KMS-11 (cell line): ENCODE results near the gene FHIT.

Source experiments
- H2AFZ ChIP-seq: fragments of 200-600 bp; sonication (generic); 2 replicates; pipeline ENCODE4 v1.6.1; 2016; ENCODE audit warnings: antibody characterized with exemption, mixed run types, low read depth
- H3K27ac ChIP-seq: fragments of 200-600 bp; sonication (generic); 2 replicates; pipeline ENCODE4 v1.6.1; 2016; ENCODE audit warnings: mild to moderate bottlenecking, mixed run types
- H3K27me3 ChIP-seq: fragments of 200-600 bp; sonication (generic); 2 replicates; pipeline ENCODE4 v1.6.1; 2017; ENCODE audit warnings: mild to moderate bottlenecking, low read depth, mixed run types, moderate library complexity; ENCODE audit not compliant: insufficient read depth
- H3K36me3 ChIP-seq: fragments of 200-600 bp; sonication (generic); 2 replicates; pipeline ENCODE4 v1.6.1; 2017; ENCODE audit warnings: mild to moderate bottlenecking, mixed run types; ENCODE audit not compliant: insufficient read depth
- H3K4me1 ChIP-seq: fragments of 200-600 bp; sonication (generic); 2 replicates; pipeline ENCODE4 v1.6.1; 2016; ENCODE audit warnings: mild to moderate bottlenecking, low read depth, mixed run types; ENCODE audit not compliant: poor library complexity, severe bottlenecking
- H3K4me2 ChIP-seq: fragments of 200-600 bp; sonication (generic); 2 replicates; pipeline ENCODE4 v1.7.0; 2016; ENCODE audit warnings: mild to moderate bottlenecking, mixed run types
- H3K4me3 ChIP-seq: fragments of 200-600 bp; sonication (generic); IDR thresholded peaks from 2 replicates; pipeline ENCODE4 v1.6.1; 2017; ENCODE audit warnings: low read depth, low read length, mixed read lengths; ENCODE audit not compliant: insufficient read depth
- H3K79me2 ChIP-seq: fragments of 200-600 bp; sonication (generic); 2 replicates; pipeline ENCODE4 v1.6.1; 2016; ENCODE audit warnings: low read depth, mixed run types; ENCODE audit not compliant: insufficient read depth
- H3K9ac ChIP-seq: fragments of 200-600 bp; sonication (generic); 2 replicates; pipeline ENCODE4 v1.6.1; 2016; ENCODE audit warnings: mild to moderate bottlenecking, mixed run types
- H4K20me1 ChIP-seq: fragments of 200-600 bp; sonication (generic); 2 replicates; pipeline ENCODE4 v1.6.1; 2016; ENCODE audit warnings: mild to moderate bottlenecking, mixed run types; ENCODE audit not compliant: insufficient read depth
- CTCF ChIP-seq: fragments of 200-600 bp; sonication (generic); conservative IDR thresholded peaks from 2 replicates; pipeline ENCODE4 v1.6.1; 2017; ENCODE audit warnings: low read depth, mild to moderate bottlenecking, antibody characterized with exemption, low read length, moderate library complexity, mixed read lengths

Gene FHIT

GRCh38 chr3:60756241-60757030, 494.8 kb downstream of the FHIT start:
- Histone ChIP-seq H3K27ac (no peak overlapping the region), H3K4me1 (no peaks in the 10 kb centered on the region), H3K4me3 (no peak overlapping the region), H3K36me3 (no peaks in the 10 kb centered on the region), H3K4me2 (no peak overlapping the region), H2AFZ (no peak overlapping the region), H3K9ac (no peak overlapping the region), H4K20me1 (no peaks in the 10 kb centered on the region), H3K27me3 (no peaks in the 10 kb centered on the region), H3K79me2 (no peaks in the 10 kb centered on the region)
- TF ChIP-seq CTCF: no peak

- no peaks in the 10 kb centered on the region for H3K36me3 ChIP-seq
- H3K79me2 ChIP-seq: no peaks in the 10 kb centered on the region
- H3K4me1 ChIP-seq: no peaks in the 10 kb centered on the region
- H3K4me3 ChIP-seq: no peak overlapping the region
- TF ChIP-seq CTCF: no peak
- no peak overlapping the region for H3K27ac ChIP-seq
- H3K9ac ChIP-seq: no peak overlapping the region
- no peaks in the 10 kb centered on the region for H4K20me1 ChIP-seq
- H2AFZ ChIP-seq: no peak overlapping the region
- no peaks in the 10 kb centered on the region for H3K27me3 ChIP-seq
- H3K4me2 ChIP-seq: no peak overlapping the region
Measured at GRCh38 chr3:60755094-60755493, 496.2 kb downstream of the FHIT start.

- no peaks in the 10 kb centered on the region for H3K79me2 ChIP-seq
- H3K4me3 ChIP-seq: no peak overlapping the region
- H2AFZ ChIP-seq: no peak overlapping the region
- no peaks in the 10 kb centered on the region for H3K27me3 ChIP-seq
- H3K27ac ChIP-seq: no peak overlapping the region
- H3K36me3 ChIP-seq: no peaks in the 10 kb centered on the region
- H3K9ac ChIP-seq: no peak overlapping the region
- H3K4me1 ChIP-seq: no peaks in the 10 kb centered on the region
- H4K20me1 ChIP-seq: no peaks in the 10 kb centered on the region
- H3K4me2 ChIP-seq: no peak overlapping the region
- no peak for TF ChIP-seq CTCF
Measured at GRCh38 chr3:60754617-60755016, 496.6 kb downstream of the FHIT start.

DNA sequence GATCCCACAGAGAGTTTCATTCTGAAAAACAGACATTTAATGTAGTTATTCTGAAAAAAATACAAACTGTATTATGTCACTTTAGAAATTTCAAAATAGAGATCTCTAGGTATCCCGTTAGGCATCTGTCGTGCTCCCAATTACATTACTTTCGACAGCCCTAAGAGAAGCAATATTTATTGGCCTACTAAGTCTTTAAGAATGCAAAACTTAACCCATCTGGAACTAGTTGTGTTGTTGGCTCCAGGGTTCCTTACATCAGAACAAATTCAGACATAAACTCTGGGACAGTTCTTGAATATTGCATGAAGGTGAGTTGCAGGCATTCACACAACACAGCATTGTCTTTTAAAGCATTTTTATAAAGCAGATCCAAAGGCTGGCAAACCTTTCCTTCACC, 498.4 kb downstream of the FHIT start:
- no peak overlapping the region for H3K27ac ChIP-seq
- H3K4me3 ChIP-seq: no peak overlapping the region
- H3K36me3 ChIP-seq: no peaks in the 10 kb centered on the region
- H3K4me1 ChIP-seq: no peaks in the 10 kb centered on the region
- no peak for TF ChIP-seq CTCF
- no peak overlapping the region for H3K9ac ChIP-seq
- H3K79me2 ChIP-seq: no peaks in the 10 kb centered on the region
- H2AFZ ChIP-seq: no peak overlapping the region
- H3K4me2 ChIP-seq: no peak overlapping the region
- H4K20me1 ChIP-seq: no peaks in the 10 kb centered on the region
- no peaks in the 10 kb centered on the region for H3K27me3 ChIP-seq
